SK-N-SH (cell line): ENCODE results near the gene WASF3.

Experiments
- CTCF ChIP-seq: fragments of 200-600 bp; sonication (generic); IDR thresholded peaks from 2 replicates; pipeline ENCODE4 v1.6.1; 2017; ENCODE audit warnings: antibody characterized with exemption, mild to moderate bottlenecking, moderate library complexity
- NRF1 ChIP-seq: IDR thresholded peaks from 2 replicates; pipeline ENCODE4 v1.6.1; 2012; ENCODE audit warnings: low read depth, mild to moderate bottlenecking, low read length

GRCh38 chr13:26599860-26600259 is 42.4 kb downstream of the WASF3 start:
- TF ChIP-seq CTCF (no peak), NRF1 (no peak)
